Measurements from ENCODE around the gene CAVIN1.
A peak's percentile ranks its signal among the peaks of the same experiment; 100 is the strongest.

The CAVIN1 gene

DNA sequence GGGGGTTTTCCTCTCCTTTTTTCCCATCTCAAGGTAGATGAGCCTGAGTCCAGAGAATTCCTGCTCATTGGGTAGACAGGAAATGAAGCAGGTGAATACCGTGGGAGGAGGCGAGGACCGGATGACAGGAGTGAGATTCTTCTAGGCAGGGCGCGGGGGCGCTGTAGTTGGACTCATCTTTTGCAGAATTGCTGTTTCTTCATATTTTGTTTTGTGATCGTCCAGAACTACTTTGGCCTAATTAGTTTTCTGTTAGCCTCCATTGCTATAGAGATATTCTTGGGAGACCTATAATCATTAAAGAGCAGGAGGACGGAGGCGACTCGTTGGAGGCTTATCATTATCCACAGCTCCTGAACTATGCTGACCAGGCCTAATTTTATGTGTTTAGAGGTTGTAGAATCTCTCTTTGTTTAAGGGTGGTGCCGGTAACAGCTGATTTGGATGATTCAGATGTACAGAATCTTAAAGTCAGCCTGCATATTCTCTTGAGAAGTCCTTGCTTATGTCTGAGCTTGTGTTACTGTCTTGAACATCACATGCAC lies 36.3 kb upstream of the CAVIN1 start (continued):
- no peak for TF ChIP-seq GLIS2 (tag by site-specific recombination; IDR thresholded peaks at IDR 0.05)
- TF ChIP-seq ZNF501 (tag by site-specific recombination; IDR thresholded peaks at IDR 0.05): no peak
- TF ChIP-seq ZNF433 (tag by site-specific recombination; IDR thresholded peaks at IDR 0.05; ENCODE audit: low read depth): no peak
- no peak for TF ChIP-seq ZBTB7A (tag by site-specific recombination; IDR thresholded peaks at IDR 0.05; ENCODE audit: low read depth)

GRCh38 chr17:42458497-42459255 lies 35.6 kb upstream of the CAVIN1 start, which contains the start of gene ATP6V0A1:
TSS of gene ATP6V0A1 (plus strand) at chr17:42458878. CDS start at chr17:42460895, 2,017 bp downstream.
- H3K9me3 ChIP-seq (ENCODE audit: control insufficient read depth, insufficient read depth, low read depth, low read length): no peaks in the 10 kb centered on the region
- ChIA-PET POLR2A (interaction anchor here (0.7 to 3.7 kb wide), 5 partner anchors 31 to 528 kb away, joined by 3 to 25 read pairs (median 3); partner anchors contain the start of genes CAVIN1, ODAD4, RETREG3 and TUBG1), CTCF (interaction anchor here (0.5 to 1.2 kb wide), 4 partner anchors 28 to 1839 kb away, joined by 3 read pairs; no protein-coding TSS in a partner anchor)
- peak within 1 kb of the TSS; percentile 80 for H3K4me3 ChIP-seq (ENCODE audit: low read depth, low read length)
- H3K36me3 ChIP-seq (ENCODE audit: control insufficient read depth in 2 of 2, insufficient read depth in 1 of 2, low read length in 2 of 2): peaks cover 21 to 26% of the 10 kb centered on the region in 2 experiments
- peak within 1 kb of the TSS; percentile 73 for H3K27ac ChIP-seq (ENCODE audit: extremely low read depth, low read depth, low read length)
- H3K4me1 ChIP-seq (ENCODE audit: control insufficient read depth, insufficient read depth, low read length): peaks cover 5% of the 10 kb centered on the region
- TF ChIP-seq ZNF2 (tag by site-specific recombination; IDR thresholded peaks at IDR 0.05): peak; percentile 76
- TF ChIP-seq GFI1B (tag by site-specific recombination; IDR thresholded peaks at IDR 0.05): no peak
- peak; percentile 58 for TF ChIP-seq SP7 (tag by site-specific recombination; IDR thresholded peaks at IDR 0.05)
- TF ChIP-seq KLF16 (tag by site-specific recombination; IDR thresholded peaks at IDR 0.05): 0 out of 2 replicates have a peak, but pooled peaks have one; percentile 31
- no peak for TF ChIP-seq ZNF792 (tag by site-specific recombination; IDR thresholded peaks at IDR 0.05)
- peak; percentile 48; the same call in 1 of the 2 replicates for TF ChIP-seq KLF17 (tag by site-specific recombination; IDR thresholded peaks at IDR 0.05)
- TF ChIP-seq ZNF664 (tag by site-specific recombination; IDR thresholded peaks at IDR 0.05): no peak
- peak; percentile 8; the same call in 1 of the 2 replicates for TF ChIP-seq ZNF223 (tag by site-specific recombination; IDR thresholded peaks at IDR 0.05)
- peak; percentile 95 for TF ChIP-seq GLIS2 (tag by site-specific recombination; IDR thresholded peaks at IDR 0.05)
- TF ChIP-seq ZNF639 (tag by site-specific recombination; IDR thresholded peaks at IDR 0.05): 0 out of 2 replicates have a peak, but pooled peaks have one; percentile 14
- peak; percentile 53; the same call in 1 of the 2 replicates for TF ChIP-seq ZNF777 (tag by site-specific recombination; IDR thresholded peaks at IDR 0.05; ENCODE audit: borderline replicate concordance)
- no peak; the same call in 1 of the 2 replicates for TF ChIP-seq ZNF518A (tag by site-specific recombination; conservative IDR thresholded peaks at IDR 0.05; ENCODE audit: low read depth)
- peak; percentile 98 for TF ChIP-seq ZNF121 (tag by site-specific recombination; IDR thresholded peaks at IDR 0.05)
- no peak for TF ChIP-seq ZNF626 (tag by site-specific recombination; IDR thresholded peaks at IDR 0.05)
- peak; percentile 57 for TF ChIP-seq SP3 (tag by site-specific recombination; IDR thresholded peaks at IDR 0.05)
- TF ChIP-seq BCL6B (tag by site-specific recombination; IDR thresholded peaks at IDR 0.05): no peak
- no peak for TF ChIP-seq ZNF366 (tag by site-specific recombination; conservative IDR thresholded peaks at IDR 0.05)
- no peak for TF ChIP-seq ZNF157 (tag by site-specific recombination; IDR thresholded peaks at IDR 0.05)
- 0 out of 2 replicates have a peak, but pooled peaks have one; percentile 50 for TF ChIP-seq ZNF610 (tag by site-specific recombination; IDR thresholded peaks at IDR 0.05; ENCODE audit: borderline replicate concordance)
- 0 out of 2 replicates have a peak, but pooled peaks have one; percentile 38 for TF ChIP-seq ZBTB6 (tag by site-specific recombination; IDR thresholded peaks at IDR 0.05)

Data from HEK293 (cell line).